T-cell (primary cell): ENCODE measurements around the gene MAPKAP1. TPM values are rescaled to one million over a fixed set of nuclear protein-coding genes. Genes with fewer than 3 reads are reported as not detected.

ENCODE experiments used
- ATAC-seq, 4 experiments: fragments of 200-7000 bp in 3 of 4; fragments of 150-1000 bp in 1 of 4; cut with Tn5 transposase; replicated peaks in 1 of 4; 1 replicate in 3 of 4; 2 replicates in 1 of 4; pipeline ENCODE4 v1.10.0; 2021; ENCODE audit warnings: moderate library complexity in 3 of 4, mild to moderate bottlenecking in 2 of 4, moderate number of reproducible peaks in 1 of 4
- CTCF ChIA-PET, 2 donors: fragments of 300-600 bp; sonication (Branson Sonifier 250); formaldehyde crosslinking; loops; one replicate each; lab custom pipeline; 2022; ENCODE audit warnings: antibody characterized with exemption in 2 of 2; lab: Charles Lee
- POLR2A ChIA-PET, 2 donors: fragments of 300-600 bp; sonication (Branson Sonifier 250); formaldehyde crosslinking; loops; one replicate each; lab custom pipeline; 2022; ENCODE audit warnings: antibody characterized with exemption in 2 of 2; lab: Charles Lee
- DNase-seq, 35 experiments: peaks; one replicate each; pipeline versions ENCODE4 v3.0.0 to v3.0.0-alpha.2; 2013 to 2023
- H3K27ac ChIP-seq: one replicate; pipeline ENCODE4 v1.5.1; 2013; ENCODE audit warnings: low read length
- H3K27me3 ChIP-seq, 2 experiments: replicated peaks in 1 of 2; 1 replicate in 1 of 2; 2 replicates in 1 of 2; pipeline versions ENCODE4 v1.6.1 to v1.7.0; 2013; ENCODE audit warnings: low read length in 1 of 2, mixed read lengths in 1 of 2; ENCODE audit not compliant: control insufficient read depth in 2 of 2, insufficient read depth in 2 of 2; ENCODE audit errors: extremely low read depth in 1 of 2
- H3K36me3 ChIP-seq, 2 donors: 1 replicate in 1 of 2; 2 replicates in 1 of 2; pipeline versions ENCODE4 v1.6.1 to v1.7.0; 2013; ENCODE audit warnings: low read length in 1 of 2; ENCODE audit not compliant: control insufficient read depth in 2 of 2, insufficient read depth in 1 of 2; ENCODE audit errors: extremely low read depth in 1 of 2
- H3K4me1 ChIP-seq, 2 experiments: 1 replicate in 1 of 2; 2 replicates in 1 of 2; pipeline versions ENCODE4 v1.6.1 to v1.7.0; 2013; ENCODE audit warnings: low read length in 2 of 2, mixed read lengths in 1 of 2; ENCODE audit not compliant: insufficient read depth in 2 of 2, control insufficient read depth in 1 of 2; ENCODE audit errors: extremely low read depth in 1 of 2
- H3K4me3 ChIP-seq, 2 donors: 1 replicate in 1 of 2; 2 replicates in 1 of 2; pipeline versions ENCODE4 v1.5.1 to v1.7.0; 2013; ENCODE audit warnings: mild to moderate bottlenecking in 2 of 2, low read length in 1 of 2, moderate library complexity in 1 of 2; ENCODE audit not compliant: control insufficient read depth in 1 of 2; ENCODE audit errors: extremely low read depth in 1 of 2
- H3K9me3 ChIP-seq: 2 replicates; pipeline ENCODE4 v1.7.0; 2013
- H3K27ac Mint-ChIP-seq, 2 donors: one replicate each; pipeline ENCODE4 v1.8.0; 2020 to 2021; ENCODE audit warnings: mild to moderate bottlenecking in 2 of 2, mixed read lengths in 2 of 2
- H3K27me3 Mint-ChIP-seq, 2 donors: one replicate each; pipeline ENCODE4 v1.8.0; 2021 to 2022; ENCODE audit warnings: mixed read lengths in 2 of 2
- H3K36me3 Mint-ChIP-seq: one replicate; pipeline ENCODE4 v1.8.0; 2021; ENCODE audit warnings: mixed read lengths
- H3K4me1 Mint-ChIP-seq, 3 donors: one replicate each; pipeline ENCODE4 v1.8.0; 2020 to 2022; ENCODE audit warnings: mixed read lengths in 3 of 3, mild to moderate bottlenecking in 1 of 3
- H3K4me3 Mint-ChIP-seq, 3 donors: one replicate each; pipeline ENCODE4 v1.8.0; 2020 to 2022; ENCODE audit warnings: mild to moderate bottlenecking in 3 of 3, mixed read lengths in 3 of 3, moderate library complexity in 3 of 3
- H3K9me3 Mint-ChIP-seq, 3 donors: one replicate each; pipeline ENCODE4 v1.8.0; 2020 to 2022; ENCODE audit warnings: mixed read lengths in 3 of 3
- WGBS: methylation state at CpG from one replicate; pipeline ENCODE4 v1.1.5; 2013; ENCODE audit warnings: missing lambda C conversion rate; ENCODE audit not compliant: insufficient coverage; 5-methylcytosine and 5-hydroxymethylcytosine counted together
- total RNA-seq, 35 experiments: library from RNA in 6 of 35; stranded (reverse) in 6 of 35; fragments of 120-200 nt in 1 of 35; gene quantifications; one replicate each; pipeline versions ENCODE4 v1.2.1 to v1.2.4 and lab custom pipeline; 2013 to 2026

MAPKAP1 gene
- total RNA-seq, 5 donors from 2014 or later (not counting 1 experiment from before 2014, with no cell fraction given), result 50.2 to 60.3 (median 55.6) TPM

GRCh38 chr9:125746774-125747052 is 39.7 kb upstream of the MAPKAP1 start:
- no peak overlapping the region for H3K27ac ChIP-seq

GRCh38 chr9:125746017-125746773 is 39.2 kb upstream of the MAPKAP1 start:
- under 1% methylated on average over 79 of the region's 79 CpGs for WGBS
- DNase-seq (peak; percentile 82 to 94 (median 88)), ATAC-seq (peak; percentile 84 to 88 (median 85))
- no peaks in the 10 kb centered on the region for H3K27me3 ChIP-seq
- peak overlapping the region; percentile 55 to 81 for H3K4me3 ChIP-seq
- POLR2A ChIA-PET, result no interaction called here
- Mint-ChIP-seq H3K27me3 (no peaks in the 10 kb centered on the region), H3K27ac (peak overlapping the region; percentile 81 to 92), H3K36me3 (no peaks in the 10 kb centered on the region), H3K4me3 (peak overlapping the region; percentile 92 to 98 (median 93)), H3K4me1 (peaks cover 24 to 40% (median 25%) of the 10 kb centered on the region in 3 donors), H3K9me3 (no peaks in the 10 kb centered on the region)
- H3K9me3 ChIP-seq, result no peaks in the 10 kb centered on the region
- H3K4me1 ChIP-seq, result peaks cover 2 to 14% of the 10 kb centered on the region in 2 experiments
- peak overlapping the region; percentile 13 for H3K27ac ChIP-seq
- CTCF ChIA-PET, result interaction anchor here (0.6 to 1.1 kb wide), 2 partner anchors 147 to 547 kb away, joined by 3 to 4 read pairs; no protein-coding TSS in a partner anchor
- H3K36me3 ChIP-seq, result no peaks in the 10 kb centered on the region

More at GRCh38 chr9:125746774-125747052, 39.7 kb upstream of the MAPKAP1 start:
- WGBS, result 0% methylated on average over 46 of the region's 46 CpGs
- ChIA-PET CTCF (no interaction called here), POLR2A (no interaction called here)
- no peak overlapping the region for H3K27ac Mint-ChIP-seq
- Histone ChIP-seq H3K4me3 (peak overlapping the region; percentile 35 to 81), H3K36me3 (no peaks in the 10 kb centered on the region), H3K27me3 (no peaks in the 10 kb centered on the region), H3K9me3 (no peaks in the 10 kb centered on the region), H3K4me1 (peaks cover 2 to 14% of the 10 kb centered on the region in 2 experiments)
- no peaks in the 10 kb centered on the region for H3K27me3 Mint-ChIP-seq
- DNase-seq (no peak), ATAC-seq (peak; percentile 20 to 24 (median 22))
- H3K4me1 Mint-ChIP-seq, result peaks cover 24 to 40% (median 25%) of the 10 kb centered on the region in 3 donors
- H3K4me3 Mint-ChIP-seq, result peak overlapping the region; percentile 92 to 98 (median 93)
- H3K36me3 Mint-ChIP-seq, result no peaks in the 10 kb centered on the region
- no peaks in the 10 kb centered on the region for H3K9me3 Mint-ChIP-seq

DNA sequence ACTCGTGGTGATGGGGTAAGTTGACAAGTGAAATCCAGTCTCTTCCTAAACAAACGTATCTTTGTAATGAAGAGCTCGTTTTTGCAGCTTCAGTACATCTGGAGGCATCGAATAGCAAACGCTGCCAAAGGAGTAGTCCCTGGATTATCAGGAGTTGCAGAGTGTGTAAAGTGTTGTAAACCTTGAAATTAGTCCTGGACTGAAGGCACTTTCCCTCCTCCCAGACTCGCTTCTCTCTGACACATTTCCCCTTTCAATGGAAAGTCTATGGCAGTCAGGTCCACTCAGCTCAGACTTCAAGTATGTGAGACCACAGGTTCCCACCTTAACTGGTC is 38.6 kb upstream of the MAPKAP1 start:
- peak overlapping the region in 1 of 2 donors; percentile 75 for H3K27ac Mint-ChIP-seq
- H3K27me3 Mint-ChIP-seq, result no peaks in the 10 kb centered on the region
- Histone ChIP-seq H3K36me3 (no peaks in the 10 kb centered on the region), H3K9me3 (no peaks in the 10 kb centered on the region), H3K27me3 (no peaks in the 10 kb centered on the region), H3K4me1 (peaks cover 2 to 14% of the 10 kb centered on the region in 2 experiments), H3K27ac (no peak overlapping the region), H3K4me3 (peak overlapping the region; percentile 55 to 81)
- H3K9me3 Mint-ChIP-seq, result no peaks in the 10 kb centered on the region
- DNase-seq, result no peak
- no peaks in the 10 kb centered on the region for H3K36me3 Mint-ChIP-seq
- H3K4me1 Mint-ChIP-seq, result peaks cover 23 to 36% (median 23%) of the 10 kb centered on the region in 3 donors
- CTCF ChIA-PET, result interaction anchor here (0.6 to 1.1 kb wide), 3 partner anchors 10 to 546 kb away, joined by 3 to 4 read pairs (median 3); no protein-coding TSS in a partner anchor
- POLR2A ChIA-PET, result no interaction called here
- no peak for ATAC-seq
- 66% methylated on average over 4 of the region's 6 CpGs for WGBS
- peak overlapping the region; percentile 92 to 98 (median 93) for H3K4me3 Mint-ChIP-seq

DNA sequence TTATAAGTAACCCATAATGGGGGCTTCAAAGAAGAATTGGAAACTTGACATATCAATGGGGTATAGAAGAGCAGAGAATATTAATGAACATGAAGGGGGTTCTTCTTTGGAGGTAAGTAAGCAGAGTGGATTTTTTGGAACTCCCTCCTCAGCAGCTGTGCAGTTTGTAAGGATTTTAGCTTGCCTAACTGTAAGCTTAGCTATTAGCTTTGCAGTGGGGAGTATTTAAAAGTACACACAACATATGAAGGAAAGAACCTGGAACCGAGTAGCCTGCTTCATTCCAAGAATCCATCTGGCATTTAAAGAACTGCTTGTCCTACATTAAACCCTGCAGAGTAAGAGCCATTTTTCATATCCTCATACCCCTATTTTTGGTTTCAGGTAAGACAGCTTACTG is 38.0 kb upstream of the MAPKAP1 start:
- Mint-ChIP-seq H3K4me3 (peak overlapping the region; percentile 92 to 98 (median 93)), H3K4me1 (peaks cover 18 to 30% (median 18%) of the 10 kb centered on the region in 3 donors), H3K9me3 (no peaks in the 10 kb centered on the region), H3K36me3 (no peaks in the 10 kb centered on the region), H3K27me3 (no peaks in the 10 kb centered on the region), H3K27ac (peak overlapping the region in 1 of 2 donors; percentile 0)
- Histone ChIP-seq H3K9me3 (no peaks in the 10 kb centered on the region), H3K4me1 (peaks cover 2 to 14% of the 10 kb centered on the region in 2 experiments), H3K27me3 (no peaks in the 10 kb centered on the region), H3K27ac (no peak overlapping the region), H3K36me3 (no peaks in the 10 kb centered on the region), H3K4me3 (no peak overlapping the region)
- DNase-seq (no peak), ATAC-seq (no peak)
- POLR2A ChIA-PET, result interaction anchor here in 1 of 2 donors (0.6 to 0.7 kb wide), 2 partner anchors 1106 to 1503 kb away, joined by 3 to 5 read pairs; no protein-coding TSS in a partner anchor
- WGBS, result no CpG with 5 or more reads among the region's 1 CpG
- CTCF ChIA-PET, result interaction anchor here (0.6 to 1.1 kb wide), 2 partner anchors 10 to 148 kb away, joined by 3 read pairs; no protein-coding TSS in a partner anchor

GRCh38 chr9:125744616-125745015 is 37.6 kb upstream of the MAPKAP1 start:
- H3K4me1 ChIP-seq, result peaks cover 2 to 14% of the 10 kb centered on the region in 2 experiments
- DNase-seq, result no peak
- no peak overlapping the region for H3K27ac ChIP-seq
- no peaks in the 10 kb centered on the region for H3K36me3 Mint-ChIP-seq
- POLR2A ChIA-PET, result interaction anchor here in 1 of 2 donors (0.6 to 0.7 kb wide), 2 partner anchors 1106 to 1504 kb away, joined by 3 to 5 read pairs; no protein-coding TSS in a partner anchor
- no peak overlapping the region for H3K4me3 ChIP-seq
- H3K4me1 Mint-ChIP-seq, result peaks cover 14 to 26% (median 18%) of the 10 kb centered on the region in 3 donors
- H3K4me3 Mint-ChIP-seq, result peak overlapping the region in 1 of 3 donors; percentile 98
- H3K9me3 Mint-ChIP-seq, result no peaks in the 10 kb centered on the region
- H3K27me3 ChIP-seq, result no peaks in the 10 kb centered on the region
- ATAC-seq, result no peak
- H3K9me3 ChIP-seq, result no peaks in the 10 kb centered on the region
- no peaks in the 10 kb centered on the region for H3K27me3 Mint-ChIP-seq
- WGBS, result no CpG with 5 or more reads among the region's 5 CpGs
- H3K36me3 ChIP-seq, result no peaks in the 10 kb centered on the region
- no peak overlapping the region for H3K27ac Mint-ChIP-seq
- CTCF ChIA-PET, result no interaction called here

DNA sequence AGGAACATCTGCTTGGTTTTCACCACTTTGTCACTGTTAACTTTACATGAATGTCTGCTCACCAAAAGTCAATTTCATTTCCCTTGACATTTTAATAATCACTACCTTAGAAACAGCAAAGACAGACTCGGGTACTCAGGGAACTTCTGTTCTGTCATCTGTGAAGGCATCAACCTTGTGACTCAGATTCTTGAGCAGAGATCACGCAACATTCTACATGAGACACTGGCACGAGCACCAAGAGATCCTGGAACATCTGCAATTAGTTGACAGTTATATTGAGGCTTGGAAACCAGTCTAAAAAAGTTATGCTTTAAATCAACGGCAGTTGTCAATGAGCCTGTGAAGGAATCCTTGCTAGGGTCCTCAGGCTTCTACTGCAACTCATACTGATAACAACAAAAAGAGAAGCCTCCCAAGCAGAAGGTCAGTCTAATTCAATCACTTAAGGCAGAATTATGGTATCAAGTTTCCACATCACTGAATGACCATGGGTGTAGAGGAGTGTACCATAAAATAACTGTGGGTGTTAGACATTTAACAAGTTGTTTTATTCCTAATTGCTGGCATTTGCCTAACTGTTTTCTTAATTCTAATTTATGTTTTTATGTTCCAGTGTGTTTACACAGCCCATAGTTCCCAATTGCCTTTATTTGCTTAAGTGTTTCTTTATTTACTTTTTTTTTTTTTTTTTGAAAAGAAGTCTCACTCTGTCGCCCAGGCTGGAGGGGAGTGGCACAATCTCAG is 36.8 kb upstream of the MAPKAP1 start:
- POLR2A ChIA-PET, result no interaction called here
- no peak overlapping the region for H3K4me3 Mint-ChIP-seq
- CTCF ChIA-PET, result no interaction called here

More for the DNA sequence above, 36.8 kb upstream of the MAPKAP1 start:
- no peak overlapping the region for H3K27ac Mint-ChIP-seq
- no peaks in the 10 kb centered on the region for H3K36me3 ChIP-seq
- no peaks in the 10 kb centered on the region for H3K27me3 Mint-ChIP-seq
- no peaks in the 10 kb centered on the region for H3K36me3 Mint-ChIP-seq
- DNase-seq, result no peak
- H3K4me1 Mint-ChIP-seq, result peaks cover 8 to 18% (median 12%) of the 10 kb centered on the region in 3 donors
- 74% methylated on average over 3 of the region's 5 CpGs for WGBS
- H3K9me3 Mint-ChIP-seq, result no peaks in the 10 kb centered on the region
- no peaks in the 10 kb centered on the region for H3K27me3 ChIP-seq
- ATAC-seq, result no peak
- no peak overlapping the region for H3K4me3 ChIP-seq
- peaks cover 2 to 13% of the 10 kb centered on the region in 2 experiments for H3K4me1 ChIP-seq
- H3K9me3 ChIP-seq, result no peaks in the 10 kb centered on the region
- H3K27ac ChIP-seq, result no peak overlapping the region
